ENCODE data around the gene KCTD3.

DNA sequence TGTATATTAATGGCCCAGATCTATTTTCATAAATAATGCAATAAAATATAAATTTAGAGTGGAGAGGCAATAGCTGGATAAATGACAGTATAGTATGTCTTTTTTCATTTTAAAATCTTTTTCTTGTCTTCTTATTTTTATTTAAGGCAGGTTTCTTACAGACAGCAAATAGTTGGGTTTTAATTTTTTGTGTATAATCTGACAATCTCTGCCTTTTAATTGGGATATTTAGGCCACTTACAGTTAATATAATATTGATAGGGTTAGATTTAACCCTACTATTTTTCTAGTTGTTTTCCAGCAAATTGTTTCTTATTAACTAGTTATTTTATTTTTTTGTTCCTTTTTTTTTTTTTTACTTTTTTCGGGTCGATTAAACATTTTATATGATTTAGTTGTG lies 23.3 kb upstream of the KCTD3 start:
- TF ChIP-seq, protein P1, sequence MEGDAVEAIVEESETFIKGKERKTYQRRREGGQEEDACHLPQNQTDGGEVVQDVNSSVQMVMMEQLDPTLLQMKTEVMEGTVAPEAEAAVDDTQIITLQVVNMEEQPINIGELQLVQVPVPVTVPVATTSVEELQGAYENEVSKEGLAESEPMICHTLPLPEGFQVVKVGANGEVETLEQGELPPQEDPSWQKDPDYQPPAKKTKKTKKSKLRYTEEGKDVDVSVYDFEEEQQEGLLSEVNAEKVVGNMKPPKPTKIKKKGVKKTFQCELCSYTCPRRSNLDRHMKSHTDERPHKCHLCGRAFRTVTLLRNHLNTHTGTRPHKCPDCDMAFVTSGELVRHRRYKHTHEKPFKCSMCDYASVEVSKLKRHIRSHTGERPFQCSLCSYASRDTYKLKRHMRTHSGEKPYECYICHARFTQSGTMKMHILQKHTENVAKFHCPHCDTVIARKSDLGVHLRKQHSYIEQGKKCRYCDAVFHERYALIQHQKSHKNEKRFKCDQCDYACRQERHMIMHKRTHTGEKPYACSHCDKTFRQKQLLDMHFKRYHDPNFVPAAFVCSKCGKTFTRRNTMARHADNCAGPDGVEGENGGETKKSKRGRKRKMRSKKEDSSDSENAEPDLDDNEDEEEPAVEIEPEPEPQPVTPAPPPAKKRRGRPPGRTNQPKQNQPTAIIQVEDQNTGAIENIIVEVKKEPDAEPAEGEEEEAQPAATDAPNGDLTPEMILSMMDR (IDR thresholded peaks at IDR 0.05; ENCODE audit: insufficient read depth, low read length): no peak
- TF ChIP-seq, protein P2, sequence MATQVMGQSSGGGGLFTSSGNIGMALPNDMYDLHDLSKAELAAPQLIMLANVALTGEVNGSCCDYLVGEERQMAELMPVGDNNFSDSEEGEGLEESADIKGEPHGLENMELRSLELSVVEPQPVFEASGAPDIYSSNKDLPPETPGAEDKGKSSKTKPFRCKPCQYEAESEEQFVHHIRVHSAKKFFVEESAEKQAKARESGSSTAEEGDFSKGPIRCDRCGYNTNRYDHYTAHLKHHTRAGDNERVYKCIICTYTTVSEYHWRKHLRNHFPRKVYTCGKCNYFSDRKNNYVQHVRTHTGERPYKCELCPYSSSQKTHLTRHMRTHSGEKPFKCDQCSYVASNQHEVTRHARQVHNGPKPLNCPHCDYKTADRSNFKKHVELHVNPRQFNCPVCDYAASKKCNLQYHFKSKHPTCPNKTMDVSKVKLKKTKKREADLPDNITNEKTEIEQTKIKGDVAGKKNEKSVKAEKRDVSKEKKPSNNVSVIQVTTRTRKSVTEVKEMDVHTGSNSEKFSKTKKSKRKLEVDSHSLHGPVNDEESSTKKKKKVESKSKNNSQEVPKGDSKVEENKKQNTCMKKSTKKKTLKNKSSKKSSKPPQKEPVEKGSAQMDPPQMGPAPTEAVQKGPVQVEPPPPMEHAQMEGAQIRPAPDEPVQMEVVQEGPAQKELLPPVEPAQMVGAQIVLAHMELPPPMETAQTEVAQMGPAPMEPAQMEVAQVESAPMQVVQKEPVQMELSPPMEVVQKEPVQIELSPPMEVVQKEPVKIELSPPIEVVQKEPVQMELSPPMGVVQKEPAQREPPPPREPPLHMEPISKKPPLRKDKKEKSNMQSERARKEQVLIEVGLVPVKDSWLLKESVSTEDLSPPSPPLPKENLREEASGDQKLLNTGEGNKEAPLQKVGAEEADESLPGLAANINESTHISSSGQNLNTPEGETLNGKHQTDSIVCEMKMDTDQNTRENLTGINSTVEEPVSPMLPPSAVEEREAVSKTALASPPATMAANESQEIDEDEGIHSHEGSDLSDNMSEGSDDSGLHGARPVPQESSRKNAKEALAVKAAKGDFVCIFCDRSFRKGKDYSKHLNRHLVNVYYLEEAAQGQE (IDR thresholded peaks at IDR 0.05; ENCODE audit: insufficient replicate concordance, low read depth): no peak
- no peak for TF ChIP-seq POLR2AphosphoS5 (IDR thresholded peaks at IDR 0.05; ENCODE audit: low read depth)
- TF ChIP-seq SPI1 (IDR thresholded peaks at IDR 0.05; ENCODE audit: borderline replicate concordance, low read depth): no peak

Measured in HL-60 (cell line).